ENCODE data around the gene DNAJC8. TPM values are rescaled to one million over a fixed set of nuclear protein-coding genes. Genes with fewer than 3 reads are reported as not detected.

DNAJC8 gene
- total RNA-seq, 6 experiments from 2014 or later: 22.2 to 34.4 (median 28.2) TPM

GRCh38 chr1:28239004-28239403, 6.2 kb upstream of the DNAJC8 start:
- Histone ChIP-seq H3K27me3 (no peaks in the 10 kb centered on the region), H3K4me1 (peaks cover 0 to 21% (median 10%) of the 10 kb centered on the region in 4 donors), H3K9me3 (no peaks in the 10 kb centered on the region), H3K36me3 (no peaks in the 10 kb centered on the region), H3K4me3 (no peak overlapping the region), H3K27ac (no peak overlapping the region)
- intact Hi-C loops (cut with DNase I): no loop called here
- TF ChIP-seq POLR2A (IDR thresholded peaks at IDR 0.05): no peak
- TF ChIP-seq, protein P1, sequence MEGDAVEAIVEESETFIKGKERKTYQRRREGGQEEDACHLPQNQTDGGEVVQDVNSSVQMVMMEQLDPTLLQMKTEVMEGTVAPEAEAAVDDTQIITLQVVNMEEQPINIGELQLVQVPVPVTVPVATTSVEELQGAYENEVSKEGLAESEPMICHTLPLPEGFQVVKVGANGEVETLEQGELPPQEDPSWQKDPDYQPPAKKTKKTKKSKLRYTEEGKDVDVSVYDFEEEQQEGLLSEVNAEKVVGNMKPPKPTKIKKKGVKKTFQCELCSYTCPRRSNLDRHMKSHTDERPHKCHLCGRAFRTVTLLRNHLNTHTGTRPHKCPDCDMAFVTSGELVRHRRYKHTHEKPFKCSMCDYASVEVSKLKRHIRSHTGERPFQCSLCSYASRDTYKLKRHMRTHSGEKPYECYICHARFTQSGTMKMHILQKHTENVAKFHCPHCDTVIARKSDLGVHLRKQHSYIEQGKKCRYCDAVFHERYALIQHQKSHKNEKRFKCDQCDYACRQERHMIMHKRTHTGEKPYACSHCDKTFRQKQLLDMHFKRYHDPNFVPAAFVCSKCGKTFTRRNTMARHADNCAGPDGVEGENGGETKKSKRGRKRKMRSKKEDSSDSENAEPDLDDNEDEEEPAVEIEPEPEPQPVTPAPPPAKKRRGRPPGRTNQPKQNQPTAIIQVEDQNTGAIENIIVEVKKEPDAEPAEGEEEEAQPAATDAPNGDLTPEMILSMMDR (IDR thresholded peaks at IDR 0.05): no peak
- ATAC-seq (no peak), DNase-seq (no peak)
- 63% methylated on average over 2 of the region's 2 CpGs for WGBS (ENCODE audit: insufficient coverage, low coverage, low lambda C conversion rate, missing lambda C conversion rate)

DNA sequence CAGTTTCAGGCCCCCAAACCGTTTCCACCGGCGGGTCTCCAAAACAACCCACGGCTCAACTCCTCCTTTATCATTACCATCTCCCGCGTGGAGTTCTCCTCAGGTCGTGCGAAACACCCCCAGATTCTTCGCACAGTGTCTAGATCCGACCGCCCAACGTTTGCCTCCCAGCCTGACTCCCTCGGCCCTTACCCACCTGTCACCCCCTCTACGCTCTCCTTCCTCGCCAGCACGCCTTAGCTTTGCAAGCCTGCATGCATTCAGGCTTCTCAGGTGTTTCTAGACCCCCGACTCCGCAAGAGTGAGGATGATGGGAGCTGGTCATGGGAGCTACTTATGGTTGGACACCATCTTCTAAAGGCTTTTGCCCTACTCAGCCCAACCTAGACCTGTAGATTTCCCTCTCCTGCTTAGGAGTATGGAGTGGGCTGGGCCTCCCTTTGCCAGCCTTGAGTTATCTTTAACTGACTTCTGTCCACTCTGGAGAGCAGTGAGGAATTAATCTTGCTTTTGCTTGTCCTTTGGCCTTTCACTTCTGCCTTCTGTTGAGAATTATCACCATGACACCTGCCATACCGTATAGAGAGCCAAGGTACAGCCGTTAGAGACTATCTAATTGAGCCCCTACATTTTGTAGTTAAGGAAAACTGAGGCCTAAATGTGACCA, 4.0 kb upstream of the DNAJC8 start:
- Histone ChIP-seq H3K4me1 (peaks cover 0 to 22% (median 8%) of the 10 kb centered on the region in 4 donors), H3K27ac (peak overlapping the region in 2 of 3 donors; percentile 94 to 95), H3K27me3 (no peaks in the 10 kb centered on the region), H3K4me3 (peak overlapping the region; percentile 87 to 96 (median 93)), H3K9me3 (no peaks in the 10 kb centered on the region), H3K36me3 (no peaks in the 10 kb centered on the region)
- ATAC-seq (no peak), DNase-seq (no peak)
- intact Hi-C loops (cut with DNase I): no loop called here
- TF ChIP-seq, protein P1 (IDR thresholded peaks at IDR 0.05): no peak
- no peak for TF ChIP-seq POLR2A (IDR thresholded peaks at IDR 0.05)
- WGBS (ENCODE audit: insufficient coverage, low coverage, low lambda C conversion rate, missing lambda C conversion rate): 10% methylated on average over 20 of the region's 20 CpGs

GRCh38 chr1:28235755-28236655, 3.2 kb upstream of the DNAJC8 start, which contains the start of gene ATP5IF1:
Gene ATP5IF1, plus strand, starts transcription at chr1:28236124. Its CDS starts 60 bp downstream, at chr1:28236184.
- ATAC-seq: peak; percentile 92 to 98 (median 94)
- 0% methylated on average over 19 of the region's 60 CpGs for WGBS (ENCODE audit: insufficient coverage, low coverage, low lambda C conversion rate, missing lambda C conversion rate)
- Histone ChIP-seq H3K4me3 (peak within 1 kb of the TSS; percentile 87 to 96 (median 93)), H3K27me3 (no peaks in the 10 kb centered on the region), H3K9me3 (no peaks in the 10 kb centered on the region), H3K27ac (peak within 1 kb of the TSS; percentile 66 to 95 (median 94)), H3K36me3 (no peaks in the 10 kb centered on the region), H3K4me1 (peaks cover 0 to 24% (median 8%) of the 10 kb centered on the region in 4 donors)
- intact Hi-C loops (cut with DNase I): no loop called here
- peak; percentile 97 to 98 (median 98) for DNase-seq
- TF ChIP-seq, protein P1 (IDR thresholded peaks at IDR 0.05): no peak
- peak; percentile 95 for TF ChIP-seq POLR2A (IDR thresholded peaks at IDR 0.05)

- Histone ChIP-seq H3K36me3 (peaks cover 0 to 11% (median 4%) of the 10 kb centered on the region in 4 donors), H3K9me3 (no peaks in the 10 kb centered on the region), H3K27me3 (no peaks in the 10 kb centered on the region), H3K4me1 (peaks cover 0 to 24% (median 8%) of the 10 kb centered on the region in 4 donors), H3K4me3 (peak overlapping the region; percentile 85 to 89 (median 86)), H3K27ac (peak overlapping the region; percentile 12 to 73 (median 47))
- WGBS (ENCODE audit: insufficient coverage, low coverage, low lambda C conversion rate, missing lambda C conversion rate): 32% methylated on average over 6 of the region's 14 CpGs
- intact Hi-C loops (cut with DNase I): no loop called here
- no peak for ATAC-seq
- TF ChIP-seq, protein P1 (IDR thresholded peaks at IDR 0.05): no peak
- no peak for TF ChIP-seq POLR2A (IDR thresholded peaks at IDR 0.05)
- no peak for DNase-seq
These were observed 406 bp upstream of the DNAJC8 start for GRCh38 chr1:28233264-28233606.
